Posterior cingulate gyrus (tissue), 11 donors: ENCODE results near the gene TTLL10.

Experiments used
- DNase-seq, 10 donors: peaks; one replicate each; pipeline versions ENCODE4 v3.0.0 to v3.0.0-alpha.2; 2020 to 2021; ENCODE audit warnings: mixed read lengths in 3 of 10
- intact Hi-C: fragments of 100-400 bp; cut with DNase I; formaldehyde crosslinking; loops from one replicate; pipeline ENCODE4 v1.15.1; 2023

TTLL10 gene

DNA sequence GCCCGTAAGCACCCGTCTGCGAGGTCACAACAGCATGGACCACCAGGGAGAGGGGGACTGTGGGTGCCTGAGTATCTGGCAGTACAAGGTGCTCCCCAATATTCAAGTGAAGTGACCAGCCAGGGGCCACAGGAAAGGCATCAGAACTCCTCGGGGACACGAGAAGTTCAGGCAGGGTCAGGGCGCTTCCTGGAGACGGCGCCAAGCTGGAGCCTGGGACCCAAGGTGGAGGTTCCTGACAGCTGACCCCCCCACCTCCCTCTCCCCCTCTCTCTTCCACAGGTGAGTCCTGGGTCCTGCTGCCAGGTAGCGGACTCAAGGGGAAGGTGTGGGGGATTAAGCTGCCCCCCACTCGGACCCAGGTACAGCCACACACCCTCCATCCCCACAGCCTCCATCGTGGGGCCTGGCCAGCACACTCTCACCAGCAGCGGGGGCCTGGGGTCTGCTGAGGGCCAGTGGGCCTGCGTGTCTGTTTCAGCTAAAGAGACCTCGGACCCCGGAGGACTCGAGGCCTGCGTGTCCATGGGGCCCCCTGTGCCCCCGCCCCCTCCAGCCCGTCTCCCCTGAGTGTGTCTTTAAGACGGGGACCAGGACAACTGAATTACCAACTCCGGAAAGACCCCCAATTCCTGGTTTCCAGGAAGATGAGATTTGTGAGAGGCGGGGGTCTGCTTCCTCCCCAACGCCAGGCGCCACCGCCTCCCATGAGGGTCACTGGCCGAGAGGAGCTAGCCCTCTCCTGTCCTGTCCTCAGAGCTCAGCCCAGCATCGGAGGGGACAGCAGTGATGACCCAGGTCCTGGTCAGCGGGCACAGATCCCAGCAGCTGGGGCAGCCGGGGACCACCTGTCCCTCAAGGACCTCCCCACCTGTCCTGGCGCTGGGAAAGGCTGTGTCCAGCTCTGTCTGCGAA, 26.5 kb downstream of the TTLL10 start:
- DNase-seq, result peak in 4 of 10 donors; percentile 6 to 79 (median 54)
- intact Hi-C loops, result loop anchor here (10.0 kb wide), 1 partner anchor 55 kb away; no protein-coding TSS in a partner anchor

DNA sequence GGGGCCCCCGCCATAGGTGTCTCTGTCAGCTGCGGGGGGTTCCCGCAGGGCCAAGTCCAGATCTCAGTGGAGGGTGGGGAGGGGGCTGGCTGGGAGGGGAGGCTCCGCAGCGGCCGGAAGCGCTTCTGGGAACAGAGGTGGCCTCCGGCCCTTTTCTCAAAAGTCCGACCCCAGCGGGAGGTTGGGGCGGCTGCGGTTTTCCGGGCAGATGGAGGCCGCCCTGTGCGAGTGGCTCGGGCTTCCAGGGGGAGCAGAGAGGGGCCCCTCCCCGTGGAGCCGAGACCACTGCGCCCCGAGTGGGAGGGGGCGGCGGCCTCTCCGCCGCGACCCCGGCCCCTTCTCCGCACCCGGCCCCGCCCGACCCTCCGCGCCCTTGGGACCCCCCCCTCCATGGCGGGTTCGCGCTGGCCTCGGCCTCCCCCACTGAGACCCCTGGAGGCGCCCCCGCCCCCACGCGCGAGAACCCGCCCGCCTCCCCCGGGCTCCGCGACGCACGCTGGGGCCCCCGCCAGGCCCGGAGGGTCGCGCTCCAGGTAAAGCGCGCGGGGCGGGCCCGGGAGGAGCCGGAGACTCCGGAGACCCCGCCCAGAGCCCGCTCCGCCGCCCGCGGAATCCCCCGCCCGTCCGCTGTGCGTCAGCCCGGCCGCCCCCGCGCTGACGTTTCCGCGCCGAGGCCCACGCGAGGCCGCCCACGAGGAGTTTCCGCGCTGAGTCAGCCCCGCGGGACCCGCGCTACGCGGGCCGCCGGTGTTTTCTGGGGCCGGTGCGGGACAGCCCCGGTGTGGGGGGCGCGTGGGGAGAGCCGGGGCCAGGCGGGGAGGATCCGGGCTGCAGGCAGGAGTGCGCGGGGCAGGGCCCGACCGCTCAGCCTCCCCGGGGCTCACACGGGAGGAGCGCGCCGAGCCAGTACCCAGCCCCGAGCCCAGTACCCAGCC, 27.5 kb downstream of the TTLL10 start:
- DNase-seq, result peak in 6 of 10 donors; percentile 31 to 93 (median 63)
- intact Hi-C loops, result no loop called here

DNA sequence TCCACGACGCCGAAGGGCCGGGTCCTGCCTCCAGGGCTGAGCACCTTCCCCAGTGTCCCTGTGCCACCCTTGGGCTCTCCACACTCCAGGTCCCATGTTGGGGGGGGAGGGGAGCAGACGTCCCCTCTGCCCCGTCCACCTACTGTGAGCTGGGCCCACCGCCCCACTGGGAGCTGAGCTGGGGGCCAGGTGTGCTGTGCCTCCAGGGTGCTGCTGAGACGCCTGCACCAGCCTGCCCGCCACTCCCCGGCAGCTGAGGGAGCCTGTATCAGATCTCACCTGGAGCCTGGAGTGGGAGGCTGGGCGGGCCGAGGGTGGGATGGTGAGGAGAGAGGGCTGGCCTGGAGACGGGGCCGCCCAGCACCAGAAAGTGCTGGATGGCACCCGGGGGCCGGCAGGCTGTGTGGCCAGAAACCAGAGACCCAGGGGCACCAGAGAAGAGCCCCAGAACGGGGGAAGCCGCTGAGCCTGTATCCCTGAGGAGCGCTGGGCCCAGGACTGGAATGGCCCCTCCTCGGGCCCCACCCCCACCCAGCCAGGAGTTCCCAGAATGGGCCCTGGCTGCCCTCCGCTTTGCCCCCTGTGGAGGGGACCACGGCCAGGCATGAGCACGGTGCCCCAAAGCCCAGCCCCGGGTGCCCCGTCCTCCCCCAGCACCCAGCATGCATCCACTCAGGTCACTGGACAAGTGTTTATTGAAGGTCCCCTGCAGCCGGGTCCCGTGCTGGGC, 29.3 kb downstream of the TTLL10 start:
- peak in 3 of 10 donors; percentile 68 to 72 (median 70) for DNase-seq
- intact Hi-C loops, result no loop called here

- intact Hi-C loops, result no loop called here
- DNase-seq, result peak in 5 of 10 donors; percentile 2 to 74 (median 68)
Observed at GRCh38 chr1:1203561-1204424, 30.1 kb downstream of the TTLL10 start.

- intact Hi-C loops, result no loop called here
- peak in 2 of 10 donors; percentile 20 to 78 for DNase-seq
Observed at GRCh38 chr1:1204425-1204920, 30.8 kb downstream of the TTLL10 start.

GRCh38 chr1:1204998-1205768, 31.5 kb downstream of the TTLL10 start:
- peak in 3 of 10 donors; percentile 65 to 77 (median 72) for DNase-seq
- intact Hi-C loops, result no loop called here

- peak in 3 of 10 donors; percentile 66 to 81 (median 77) for DNase-seq
- intact Hi-C loops, result no loop called here
Observed at GRCh38 chr1:1205769-1206375, 32.2 kb downstream of the TTLL10 start.

GRCh38 chr1:1206376-1206965, 32.8 kb downstream of the TTLL10 start, which contains the start of gene TNFRSF18:
Gene TNFRSF18 (minus strand): TSS chr1:1206592. CDS start chr1:1206571, 21 bp downstream.
- peak in 3 of 10 donors; percentile 58 to 79 (median 72) for DNase-seq
- intact Hi-C loops, result no loop called here

DNA sequence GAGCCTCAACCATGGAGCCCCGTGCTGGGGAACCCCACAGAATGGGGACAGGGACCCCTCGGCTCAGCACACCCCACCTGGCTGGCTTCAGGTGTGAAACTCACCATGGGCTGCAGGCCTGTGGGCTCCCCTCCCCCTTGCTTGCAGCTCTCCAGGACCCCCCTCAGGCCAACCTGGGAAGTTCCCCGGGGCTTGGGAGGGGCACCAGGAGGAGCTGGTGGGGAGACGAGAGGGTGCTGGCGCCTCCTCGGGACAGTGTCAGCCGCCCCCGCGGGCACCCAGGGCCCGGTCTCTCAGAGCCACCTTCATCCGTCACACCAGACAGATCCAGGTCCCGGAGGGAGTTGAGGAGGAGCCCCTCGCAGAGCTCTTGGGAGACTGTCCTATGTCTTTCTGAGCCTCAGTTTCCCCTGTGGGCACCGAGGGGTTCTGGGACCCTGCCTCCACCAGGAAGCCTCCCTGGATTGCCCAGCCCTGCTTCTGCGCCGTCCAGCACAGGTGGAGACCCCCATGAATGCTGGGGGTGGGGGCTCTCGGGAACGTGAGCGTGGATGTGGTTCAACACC, 33.4 kb downstream of the TTLL10 start:
- intact Hi-C loops, result no loop called here

DNA sequence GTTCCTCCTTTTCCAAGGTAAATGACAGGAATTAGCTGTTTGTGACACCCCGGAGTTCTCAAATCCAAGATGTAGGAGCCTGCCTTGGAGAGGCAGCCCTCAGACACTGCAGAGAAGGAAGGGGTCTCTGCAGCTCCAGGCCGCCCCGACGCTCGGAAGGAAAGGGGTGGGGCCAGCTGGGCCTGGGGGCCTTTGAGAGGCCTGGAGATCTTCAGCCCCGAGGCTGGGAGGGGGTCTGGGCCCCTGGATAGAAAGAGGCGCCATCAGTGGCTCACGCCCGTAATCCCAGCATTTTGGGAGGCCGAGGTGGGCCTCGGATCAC, 33.9 kb downstream of the TTLL10 start:
- intact Hi-C loops, result no loop called here
- DNase-seq, result peak in 1 of 10 donors; percentile 51

More for the DNA sequence above, 33.4 kb downstream of the TTLL10 start:
- DNase-seq, result peak in 4 of 10 donors; percentile 1 to 69 (median 60)

GRCh38 chr1:1208713-1209433, 35.2 kb downstream of the TTLL10 start:
- DNase-seq, result peak in 5 of 10 donors; percentile 5 to 84 (median 60)
- intact Hi-C loops, result no loop called here

DNA sequence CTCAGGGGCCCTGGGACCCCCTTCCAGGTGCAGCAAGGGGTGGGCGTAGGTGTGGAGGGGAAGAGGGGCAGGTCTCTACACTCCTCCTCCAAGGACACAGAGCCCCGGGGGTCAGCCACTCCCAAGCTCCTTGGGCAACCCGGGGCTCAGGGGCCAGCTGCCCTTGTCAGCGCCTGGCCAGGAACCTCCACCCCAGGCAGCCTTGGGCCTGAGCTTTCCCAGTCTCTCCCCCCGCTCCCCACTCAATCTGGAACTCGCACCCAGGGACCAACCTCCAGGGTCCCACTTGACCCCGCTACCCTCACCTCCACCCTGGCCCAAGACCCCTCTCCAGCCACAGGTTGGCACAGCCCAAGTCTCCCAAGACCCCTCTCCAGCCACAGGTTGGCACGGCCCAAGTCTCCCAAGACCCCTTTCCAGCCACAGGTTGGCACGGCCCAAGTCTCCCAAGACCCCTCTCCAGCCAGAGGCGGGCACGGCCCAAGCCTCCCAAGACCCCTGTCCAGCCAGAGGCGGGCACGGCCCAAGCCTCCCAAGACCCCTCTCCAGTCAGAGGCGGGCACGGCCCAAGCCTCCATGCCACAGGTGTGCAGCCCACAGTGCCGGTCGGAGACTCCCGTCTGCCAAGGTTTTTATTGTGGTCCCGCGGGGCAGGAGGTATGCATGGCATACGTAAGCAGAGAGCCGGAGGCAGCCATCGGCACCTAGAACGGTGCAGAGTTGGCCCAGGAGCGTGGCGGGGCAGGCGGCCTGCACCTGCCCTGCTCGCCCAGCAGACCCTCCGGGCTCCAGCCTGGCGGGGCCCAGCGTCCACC, 37.3 kb downstream of the TTLL10 start:
- DNase-seq, result peak in 2 of 10 donors; percentile 61 to 85
- intact Hi-C loops, result no loop called here

DNA sequence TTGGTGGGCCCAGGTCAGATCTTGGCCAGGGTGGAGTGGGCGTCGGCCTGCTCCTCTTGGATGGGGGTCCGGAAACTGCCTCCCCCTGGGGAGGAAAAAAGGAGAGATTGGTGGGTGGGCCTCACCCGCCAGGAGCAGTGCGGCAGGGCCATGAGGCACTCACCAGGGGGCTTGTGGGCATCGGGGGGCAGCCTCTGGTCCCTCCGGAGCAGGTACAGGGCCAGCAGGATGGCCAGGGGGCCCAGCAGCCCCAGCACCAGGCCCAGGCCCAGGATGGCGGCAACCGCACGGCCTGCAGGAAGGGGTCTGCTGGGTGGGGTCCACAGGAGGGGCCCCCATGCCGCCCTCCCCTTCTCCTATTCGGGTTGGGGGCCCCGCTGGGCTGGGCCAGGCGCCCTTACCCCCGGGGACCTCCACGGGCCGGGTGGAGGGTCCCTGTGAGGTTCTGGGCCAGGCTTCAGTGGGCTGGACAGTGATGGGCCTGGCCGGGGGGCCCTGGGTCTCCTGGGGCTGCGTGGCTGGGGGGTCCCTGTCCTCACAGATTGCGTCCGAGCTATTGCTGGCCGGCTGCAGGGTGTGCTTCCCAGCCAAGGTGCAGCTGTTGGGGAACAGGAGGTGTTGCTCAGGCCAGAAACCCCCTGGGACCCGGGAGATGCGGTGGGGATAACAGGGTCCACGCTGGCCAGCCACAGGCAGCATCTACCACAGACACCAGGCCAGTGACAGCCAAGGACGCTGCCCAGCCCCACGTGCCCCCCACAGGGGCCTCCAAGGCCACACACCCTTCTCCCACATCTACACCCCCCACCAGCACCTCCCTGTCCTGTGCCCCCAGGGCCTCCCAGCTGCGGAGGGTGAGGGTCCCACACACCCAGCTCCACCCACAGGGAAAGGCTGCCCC, 38.1 kb downstream of the TTLL10 start:
- intact Hi-C loops, result no loop called here
- peak in 3 of 10 donors; percentile 50 to 77 (median 76) for DNase-seq

GRCh38 chr1:1212780-1213344, 39.2 kb downstream of the TTLL10 start:
- intact Hi-C loops, result no loop called here
- DNase-seq, result peak in 3 of 10 donors; percentile 56 to 86 (median 66)
